RWPE1 (cell line): ENCODE data around the gene CBFA2T3.

Source experiments
- CTCF ChIA-PET: fragments of 350-600 bp; sonication (Branson Sonifier 250); formaldehyde crosslinking; extraction: SDS; loops from one replicate; lab custom pipeline; 2021; lab: Yijun Ruan, JAX
- POLR2A ChIA-PET: fragments of 400-600 bp; formaldehyde crosslinking; extraction: SDS; loops from one replicate; lab custom pipeline; 2020; ENCODE audit warnings: antibody characterized with exemption; ENCODE audit not compliant: low non-redundant PET; lab: Yijun Ruan, JAX
- DNase-seq: peaks from one replicate; pipeline ENCODE4 v3.0.0; 2012; ENCODE audit warnings: low spot score
- H3K27ac ChIP-seq: fragments of 450-650 bp; 2 replicates; pipeline ENCODE4 v1.5.1; 2017
- CTCF ChIP-seq: fragments of 450-650 bp; conservative IDR thresholded peaks from 2 replicates; pipeline ENCODE4 v1.5.1; 2017; ENCODE audit warnings: low read depth, mild to moderate bottlenecking

Gene CBFA2T3

GRCh38 chr16:88905563-88905962, 71.4 kb downstream of the CBFA2T3 start:
- DNase-seq: peak; percentile 67
- TF ChIP-seq CTCF: no peak
- ChIA-PET POLR2A (no interaction called here), CTCF (interaction anchor here (0.7 kb wide), 1 partner anchor 148 kb away, joined by 3 read pairs; no protein-coding TSS in a partner anchor)
- H3K27ac ChIP-seq: no peak overlapping the region

- DNase-seq: no peak
- ChIA-PET POLR2A (no interaction called here), CTCF (interaction anchor here (0.6 kb wide), 1 partner anchor 19 kb away, joined by 3 read pairs; no protein-coding TSS in a partner anchor)
- H3K27ac ChIP-seq: no peak overlapping the region
- TF ChIP-seq CTCF: no peak
Measured at GRCh38 chr16:88904676-88905365, 72.2 kb downstream of the CBFA2T3 start.

- ChIA-PET CTCF (no interaction called here), POLR2A (no interaction called here)
- H3K27ac ChIP-seq: no peak overlapping the region
- DNase-seq: no peak
- no peak for TF ChIP-seq CTCF
Measured at GRCh38 chr16:88903267-88903666, 73.7 kb downstream of the CBFA2T3 start.

- DNase-seq: no peak
- TF ChIP-seq CTCF: no peak
- POLR2A ChIA-PET: no interaction called here
- CTCF ChIA-PET: no interaction called here
- H3K27ac ChIP-seq: no peak overlapping the region
Measured at GRCh38 chr16:88902744-88903143, 74.3 kb downstream of the CBFA2T3 start.

- no peak for DNase-seq
- TF ChIP-seq CTCF: no peak
- H3K27ac ChIP-seq: no peak overlapping the region
- CTCF ChIA-PET: interaction anchor here (0.7 kb wide), 1 partner anchor 198 kb away, joined by 3 read pairs; no protein-coding TSS in a partner anchor
- POLR2A ChIA-PET: no interaction called here
Measured at GRCh38 chr16:88901718-88902337, 75.2 kb downstream of the CBFA2T3 start.

- TF ChIP-seq CTCF: no peak
- DNase-seq: no peak
- POLR2A ChIA-PET: interaction anchor here (0.6 kb wide), 1 partner anchor 307 kb away, joined by 7 read pairs; no protein-coding TSS in a partner anchor
- no peak overlapping the region for H3K27ac ChIP-seq
- CTCF ChIA-PET: no interaction called here
Measured at GRCh38 chr16:88900662-88901052, 76.3 kb downstream of the CBFA2T3 start.
